VCaP (cell line): ENCODE data around the gene WNT9B.

ENCODE experiments used
- H3K27ac ChIP-seq: fragments of 450-650 bp; 2 replicates; pipeline ENCODE4 v1.5.1; 2017
- CTCF ChIP-seq: fragments of 450-650 bp; conservative IDR thresholded peaks from 2 replicates; pipeline ENCODE4 v1.5.1; 2017; ENCODE audit warnings: mild to moderate bottlenecking, moderate library complexity

Gene WNT9B

GRCh38 chr17:46894024-46894423, 42.6 kb downstream of the WNT9B start:
- no peak overlapping the region for H3K27ac ChIP-seq
- no peak for TF ChIP-seq CTCF

- no peak overlapping the region for H3K27ac ChIP-seq
- no peak for TF ChIP-seq CTCF
Measured at GRCh38 chr17:46894476-46895151, 43.2 kb downstream of the WNT9B start.

DNA sequence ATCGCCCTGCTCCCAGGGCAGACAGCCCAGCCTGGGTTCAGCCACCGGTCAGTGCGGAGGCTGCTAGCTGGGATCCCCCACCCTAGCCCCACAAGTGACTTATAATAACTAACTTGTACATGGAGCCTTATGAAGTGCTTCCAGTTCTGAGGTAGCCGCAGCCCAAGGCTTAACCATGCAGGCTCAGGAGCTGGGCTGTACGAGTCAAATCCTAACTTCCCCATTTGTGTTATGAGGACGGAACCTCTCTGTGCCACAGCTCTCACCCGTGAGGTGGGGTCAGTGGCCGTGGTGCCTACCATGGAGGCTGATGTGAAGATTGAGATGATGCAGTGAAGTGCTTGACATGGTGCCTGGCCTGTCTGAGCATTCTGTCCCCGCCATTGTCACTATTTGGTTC, 43.8 kb downstream of the WNT9B start:
- no peak for TF ChIP-seq CTCF

DNA sequence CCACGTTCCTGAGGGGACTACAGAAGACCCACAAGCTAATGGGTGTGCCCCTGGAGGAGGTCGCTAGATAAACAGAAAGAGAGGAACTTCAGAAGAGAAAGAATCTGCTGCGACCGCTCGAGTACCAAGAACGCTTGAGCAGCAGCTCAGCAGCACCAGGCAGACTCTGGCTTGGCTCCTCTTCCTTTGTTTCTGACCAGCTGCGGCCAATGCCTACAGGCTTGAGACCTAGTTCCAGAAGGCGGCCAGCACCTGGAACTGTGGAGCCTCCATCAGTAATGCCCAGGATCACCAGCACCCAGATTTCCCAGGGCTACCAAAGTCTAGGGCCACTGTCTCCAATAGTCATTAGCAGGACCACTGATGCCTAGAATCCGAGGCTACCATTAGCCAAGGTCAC, 45.6 kb downstream of the WNT9B start:
- H3K27ac ChIP-seq, result no peak overlapping the region
- no peak for TF ChIP-seq CTCF

More for the DNA sequence above, 43.8 kb downstream of the WNT9B start:
- no peak overlapping the region for H3K27ac ChIP-seq

DNA sequence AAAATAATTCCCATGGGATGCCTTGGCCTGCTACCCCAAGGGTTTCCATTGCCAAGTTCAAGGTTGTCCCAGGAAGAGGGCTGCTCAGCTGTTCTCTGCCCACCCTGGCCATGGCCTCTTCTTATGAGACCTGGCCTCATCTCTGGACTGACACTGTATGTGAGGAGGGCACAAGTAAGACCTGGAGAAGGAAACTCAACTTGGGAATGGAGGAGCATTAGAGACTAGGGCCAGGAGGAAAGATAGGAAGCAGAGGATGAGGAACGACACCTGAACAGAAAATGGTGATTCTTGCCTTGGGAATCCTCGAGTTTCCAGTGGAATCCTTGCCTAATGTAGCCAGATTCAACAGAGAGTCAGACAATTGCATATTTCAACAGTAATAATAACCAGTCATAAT, 47.0 kb downstream of the WNT9B start:
- H3K27ac ChIP-seq, result no peak overlapping the region
- no peak for TF ChIP-seq CTCF

GRCh38 chr17:46898860-46899259, 47.5 kb downstream of the WNT9B start:
- no peak for TF ChIP-seq CTCF
- H3K27ac ChIP-seq, result no peak overlapping the region

GRCh38 chr17:46901291-46901690, 49.9 kb downstream of the WNT9B start:
- no peak overlapping the region for H3K27ac ChIP-seq
- TF ChIP-seq CTCF, result no peak
